Right ventricle myocardium superior (tissue), 1 donor: ENCODE measurements around the gene RLN3. TPM values are rescaled to one million over a fixed set of nuclear protein-coding genes. Genes with fewer than 3 reads are reported as not detected.
"Not testable (repeated sequence)": the region's sequence is repeated elsewhere in the genome, so short reads cannot be mapped to it uniquely, and the experiment has no call there.

Source experiments
- ATAC-seq: fragments of 200-7000 bp; cut with Tn5 transposase; one replicate; pipeline ENCODE4 v1.9.1; 2020; ENCODE audit warnings: mild to moderate bottlenecking; ENCODE audit not compliant: poor library complexity
- DNase-seq: peaks from one replicate; pipeline ENCODE4 v3.0.0-alpha.2; 2020
- intact Hi-C: fragments of 100-400 bp; cut with DNase I; formaldehyde crosslinking; loops from one replicate; pipeline ENCODE4 v1.11.2; 2022
- total RNA-seq: library from RNA; stranded (reverse); fragmentation: NEBNext Ultra II Directional; extraction: Animal tissue kit (Norgen Biotek cat#: 25700); gene quantifications from one replicate; pipeline ENCODE4 v1.2.1, GENCODE V29; 2021
- donor health status: DM: no; HTN: yes; CAD: no; lungs with severe emphysema.

The RLN3 gene
- total RNA-seq, 1 donor from 2014 or later: not detected

DNA sequence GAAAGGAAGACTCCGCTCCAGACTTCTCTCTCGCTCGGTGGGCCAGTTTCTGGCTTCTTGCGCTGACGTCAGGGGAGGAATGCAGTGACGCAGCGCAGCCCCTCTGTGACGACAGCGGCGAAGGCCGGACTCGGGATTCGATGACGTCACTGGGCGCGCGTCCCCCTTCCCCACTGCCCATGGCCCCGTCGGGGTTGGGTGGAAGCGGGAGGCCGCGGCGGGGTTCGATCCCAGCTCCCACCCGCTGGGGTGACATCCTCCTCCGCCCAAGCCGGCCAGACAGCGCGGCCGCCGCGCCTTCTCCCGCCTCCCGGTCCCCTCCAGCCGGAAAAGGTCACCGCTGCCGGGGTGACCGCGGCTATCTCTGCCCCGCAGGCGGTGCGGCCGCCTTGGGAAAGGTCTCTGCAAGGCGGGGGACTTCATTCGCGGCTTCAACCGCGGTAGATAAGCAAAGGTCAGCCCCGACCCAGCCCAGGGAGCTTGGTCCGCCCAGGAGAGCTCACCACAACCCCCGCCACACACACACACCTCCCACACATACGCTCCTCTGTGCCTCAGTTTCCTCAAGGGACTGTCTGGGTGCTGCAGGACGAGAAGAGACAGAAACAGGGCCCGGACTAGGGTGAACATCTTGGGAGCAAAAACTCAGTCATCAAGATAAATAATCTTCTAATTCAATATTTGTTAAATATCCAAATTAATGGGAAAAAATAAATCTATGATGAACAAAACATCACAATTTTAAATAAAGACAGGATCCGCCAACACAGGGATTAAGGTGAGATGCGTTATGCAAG, 21.0 kb upstream of the RLN3 start:
- peak; percentile 93 for DNase-seq
- intact Hi-C loops: no loop called here
- ATAC-seq: peak; percentile 59

DNA sequence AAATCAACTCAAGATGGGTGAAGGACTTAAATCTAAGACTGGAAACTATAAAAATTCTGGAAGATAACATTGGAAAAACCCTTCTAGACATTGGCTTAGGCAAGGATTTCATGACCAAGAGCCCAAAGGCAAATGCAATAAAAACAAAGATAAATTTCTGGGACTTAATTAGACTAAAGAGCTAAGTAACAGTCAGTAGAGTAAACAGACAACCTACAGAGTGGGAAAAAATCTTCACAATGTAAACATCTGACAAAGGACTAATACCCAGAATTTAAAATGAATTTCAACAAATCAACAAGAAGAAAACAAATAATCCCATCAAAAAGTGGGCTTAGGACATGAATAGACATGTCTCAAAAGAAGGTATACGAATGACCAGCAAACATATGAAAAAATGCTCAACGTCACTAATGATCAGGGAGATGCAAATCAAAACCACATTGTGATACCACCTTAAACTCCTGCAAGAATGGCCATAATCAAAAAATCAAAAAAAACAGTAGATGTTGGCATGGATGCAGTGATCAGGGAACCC, 15.5 kb upstream of the RLN3 start:
- ATAC-seq (no peak), DNase-seq (no peak)
- intact Hi-C loops: no loop called here

DNA sequence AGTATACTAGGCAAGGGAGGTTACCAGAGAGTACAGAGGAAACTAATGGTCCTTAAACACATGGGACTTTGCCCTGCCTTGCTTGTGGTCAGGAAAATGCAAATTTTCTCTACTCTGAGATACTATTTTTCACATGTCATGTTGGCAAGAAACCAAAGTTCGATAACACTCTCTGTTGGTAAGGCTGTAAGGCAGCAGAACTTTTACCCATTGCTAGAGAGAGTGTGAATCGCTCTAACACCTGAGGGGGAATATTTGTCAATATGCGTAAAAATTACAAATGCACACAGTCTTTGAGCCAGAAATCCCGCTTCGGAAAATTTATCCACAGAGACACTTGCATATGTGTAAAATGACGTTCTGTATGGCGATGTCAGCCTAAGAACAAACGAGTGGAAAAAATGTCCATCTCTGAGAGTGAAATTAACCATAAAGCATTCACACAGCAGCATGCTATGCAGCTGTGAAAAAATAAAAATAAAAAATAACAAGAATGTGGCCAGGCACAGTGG, 12.4 kb upstream of the RLN3 start:
- ATAC-seq: no peak
- intact Hi-C loops: no loop called here

DNA sequence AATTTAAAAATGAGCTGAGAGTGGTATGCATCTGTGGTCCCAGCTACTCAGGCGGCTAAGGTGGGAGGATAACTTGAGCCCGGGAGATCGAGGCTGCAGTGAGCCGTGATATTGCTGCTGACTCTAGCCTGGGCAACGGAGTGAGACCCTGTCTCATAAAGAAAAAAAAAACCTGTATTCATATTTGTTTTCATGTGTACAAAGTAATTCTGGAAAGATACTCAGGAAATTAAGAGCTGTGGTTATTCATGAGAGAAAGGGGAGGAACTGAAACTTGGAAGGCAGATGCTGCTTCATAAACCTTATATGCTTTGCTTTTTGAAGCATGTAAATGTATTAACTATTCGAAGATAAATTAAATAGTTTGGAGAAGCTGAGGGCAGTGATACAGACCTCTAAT, 8.8 kb upstream of the RLN3 start:
- DNase-seq: no peak
- intact Hi-C loops: no loop called here
- ATAC-seq: no peak

More for the DNA sequence above, 12.4 kb upstream of the RLN3 start:
- no peak for DNase-seq

DNA sequence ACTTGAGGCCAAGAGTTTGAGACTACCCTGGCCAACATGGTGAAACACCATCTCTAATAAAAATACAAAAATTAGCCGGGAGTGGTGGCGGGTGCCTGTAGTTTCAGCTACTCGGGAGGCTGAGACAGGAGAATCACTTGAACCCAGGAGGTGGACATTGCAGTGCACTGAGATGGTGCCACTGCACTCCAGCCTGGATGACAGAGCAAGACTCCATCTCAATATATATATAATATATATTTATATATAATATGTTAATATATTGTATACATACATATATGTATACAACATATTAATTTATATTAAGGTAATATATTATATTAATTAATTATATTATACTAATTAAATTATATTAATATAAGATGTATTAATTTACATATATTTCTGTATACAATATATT, 8.2 kb upstream of the RLN3 start:
- intact Hi-C loops, DNase-seq, ATAC-seq: not testable (repeated sequence)

DNA sequence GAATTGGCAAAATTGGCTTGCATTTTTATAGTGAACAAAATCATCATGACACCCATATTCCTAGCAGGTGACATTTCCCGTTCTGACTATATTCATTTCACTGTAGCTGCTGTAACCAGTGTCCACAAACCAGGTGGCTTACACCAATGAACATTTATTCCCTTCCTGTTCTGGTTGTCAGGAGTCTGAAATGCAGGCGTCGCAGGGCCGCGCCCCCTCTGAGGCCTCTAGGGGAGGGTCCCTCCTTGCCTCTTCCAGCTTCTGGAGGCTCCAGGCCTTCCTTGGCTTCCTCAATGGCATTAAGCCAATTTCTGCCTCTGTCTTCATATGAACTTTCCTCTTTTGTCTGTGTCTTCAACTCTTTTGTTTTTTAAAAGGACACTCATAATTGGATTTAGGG, 6.5 kb upstream of the RLN3 start:
- intact Hi-C loops: no loop called here

DNA sequence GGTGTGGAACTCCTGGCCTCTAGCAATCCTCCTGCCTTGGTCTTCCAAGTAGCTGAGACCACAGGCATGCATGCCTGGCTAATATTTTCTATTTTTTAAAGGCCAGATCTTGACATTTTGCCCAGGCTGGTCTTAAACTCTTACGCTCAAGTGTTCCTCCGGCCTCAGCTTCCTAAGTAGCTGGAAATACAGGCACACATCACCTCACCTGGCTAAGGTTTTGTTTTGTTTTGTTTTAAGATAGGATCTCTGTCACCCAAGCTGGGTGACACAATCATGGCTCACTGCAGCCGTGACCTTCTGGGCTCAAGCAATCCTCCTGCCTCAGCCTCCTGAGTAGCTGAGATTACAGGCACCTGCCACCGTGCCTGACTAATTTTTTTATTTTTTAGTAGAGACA, 5.5 kb upstream of the RLN3 start:
- intact Hi-C loops: no loop called here
- ATAC-seq: no peak

More for the DNA sequence above, 6.5 kb upstream of the RLN3 start:
- no peak for ATAC-seq
- no peak for DNase-seq

DNA sequence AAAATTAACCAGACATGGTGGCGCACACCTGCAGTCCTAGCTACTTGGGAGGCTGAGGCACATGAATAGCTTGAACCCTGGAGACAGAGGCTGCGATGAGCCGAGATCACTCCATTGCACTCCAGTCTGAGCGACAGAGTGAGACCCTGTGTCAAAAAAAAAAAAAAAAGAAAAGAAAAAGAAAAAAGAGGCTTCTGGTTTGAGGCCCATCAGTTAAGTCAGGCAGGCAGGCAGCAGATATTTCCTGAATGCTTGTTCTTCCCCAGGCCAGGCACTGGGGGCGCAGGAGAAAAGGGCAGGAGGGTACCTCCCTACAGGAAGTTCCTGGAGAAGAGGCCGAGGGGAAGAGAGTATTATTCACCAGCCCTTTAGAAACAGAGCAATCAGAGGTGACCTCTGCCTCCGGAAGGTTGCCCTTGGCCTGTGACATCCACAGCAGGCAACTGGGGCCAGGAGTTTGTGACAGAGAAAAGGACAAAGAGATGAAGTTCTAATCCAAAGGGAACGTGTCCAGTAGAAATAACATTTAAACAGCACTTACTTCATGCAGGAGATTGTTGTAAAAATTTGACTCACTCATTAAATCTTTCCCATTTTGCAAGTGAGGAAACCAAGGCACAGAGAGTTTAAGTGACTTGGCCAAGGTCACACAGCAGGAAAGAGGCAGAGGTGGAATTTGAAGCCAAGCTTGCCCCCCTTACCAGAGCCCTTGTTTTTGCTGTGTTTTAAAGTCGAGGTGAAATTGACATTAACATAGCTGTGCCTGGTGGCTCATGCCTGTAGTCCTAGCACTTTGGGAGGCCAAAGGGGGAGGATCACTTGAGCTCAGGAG, 4.3 kb upstream of the RLN3 start:
- DNase-seq (peak; percentile 45), ATAC-seq (peak; percentile 73)
- intact Hi-C loops: no loop called here

More for the DNA sequence above, 5.5 kb upstream of the RLN3 start:
- no peak for DNase-seq

DNA sequence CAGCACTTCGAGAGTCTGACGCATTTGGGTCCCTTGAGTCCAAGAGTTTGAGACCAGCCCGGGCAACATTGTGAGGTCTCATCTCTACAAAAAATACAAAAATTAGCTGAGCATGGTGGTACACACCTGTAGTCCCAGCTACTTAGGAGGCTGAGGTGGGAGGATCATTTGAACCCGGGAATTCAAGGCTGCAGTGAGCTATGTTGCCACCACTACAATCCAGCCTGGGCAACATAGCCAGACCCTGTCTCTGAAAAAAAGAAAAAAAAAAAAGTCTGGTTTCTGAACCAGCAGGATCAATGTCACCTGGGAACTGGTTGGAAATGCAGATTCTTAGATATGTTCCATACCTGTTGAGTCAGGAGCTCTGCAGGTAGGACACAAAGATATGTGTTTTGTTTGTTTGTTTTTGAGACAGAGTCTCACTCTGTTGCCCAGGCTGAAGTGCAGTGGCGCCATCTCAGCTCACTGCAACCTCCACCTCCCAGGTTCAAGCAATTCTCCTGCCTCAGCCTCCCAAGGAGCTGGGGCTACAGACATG, 1.2 kb upstream of the RLN3 start:
- intact Hi-C loops, ATAC-seq, DNase-seq: not testable (repeated sequence)

DNA sequence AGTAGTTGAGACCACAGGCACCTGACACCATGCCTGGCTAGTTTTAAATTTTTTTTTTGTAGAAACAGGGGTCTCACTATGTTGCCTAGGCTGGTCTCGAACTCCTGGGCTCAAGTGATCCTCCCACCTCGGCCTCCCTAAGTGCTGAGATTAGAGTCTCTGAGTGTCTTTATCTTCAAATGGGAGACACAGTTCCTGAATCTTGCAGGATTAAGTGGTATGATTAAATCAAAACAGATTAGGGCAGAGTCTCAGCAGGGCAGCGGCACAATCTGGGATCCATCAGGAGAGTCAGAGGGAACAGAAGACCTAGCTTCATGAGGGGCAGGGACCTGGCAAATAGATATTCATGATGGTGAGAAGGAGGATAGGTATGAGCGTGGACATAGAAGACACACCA, 953 bp downstream of the RLN3 start:
- intact Hi-C loops: no loop called here
- DNase-seq: no peak
- ATAC-seq: no peak

DNA sequence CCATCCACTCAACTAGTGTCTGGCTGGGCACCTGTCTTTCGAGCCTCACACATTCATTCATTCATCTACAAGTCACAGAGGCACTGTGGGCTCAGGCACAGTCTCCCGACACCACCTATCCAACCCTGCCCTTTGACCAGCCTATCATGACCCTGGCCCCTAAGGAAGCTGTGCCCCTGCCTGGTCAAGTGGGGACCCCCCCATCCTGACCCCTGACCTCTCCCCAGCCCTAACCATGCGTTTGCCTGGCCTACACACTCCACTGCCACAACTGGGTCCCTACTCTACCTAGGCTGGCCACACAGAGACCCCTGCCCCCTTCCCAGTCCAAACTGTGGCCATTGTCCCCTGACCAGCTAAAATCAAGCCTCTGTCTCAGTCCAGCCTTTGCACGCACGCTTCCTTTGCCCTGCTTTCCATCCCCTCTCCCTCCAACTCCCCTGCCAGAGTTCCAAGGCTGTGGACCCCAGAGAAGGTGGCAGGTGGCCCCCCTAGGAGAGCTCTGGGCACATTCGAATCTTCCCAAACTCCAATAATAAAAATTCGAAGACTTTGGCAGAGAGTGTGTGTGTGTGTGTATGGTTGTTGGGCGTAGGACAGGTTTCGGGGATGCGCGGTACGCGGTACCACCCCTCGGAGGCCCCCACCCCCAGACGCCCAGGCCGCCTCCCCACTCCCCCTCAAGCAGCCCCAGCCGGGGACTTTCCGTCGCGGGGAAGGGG, 3.2 kb downstream of the RLN3 start:
- intact Hi-C loops: no loop called here
- ATAC-seq (no peak), DNase-seq (no peak)

DNA sequence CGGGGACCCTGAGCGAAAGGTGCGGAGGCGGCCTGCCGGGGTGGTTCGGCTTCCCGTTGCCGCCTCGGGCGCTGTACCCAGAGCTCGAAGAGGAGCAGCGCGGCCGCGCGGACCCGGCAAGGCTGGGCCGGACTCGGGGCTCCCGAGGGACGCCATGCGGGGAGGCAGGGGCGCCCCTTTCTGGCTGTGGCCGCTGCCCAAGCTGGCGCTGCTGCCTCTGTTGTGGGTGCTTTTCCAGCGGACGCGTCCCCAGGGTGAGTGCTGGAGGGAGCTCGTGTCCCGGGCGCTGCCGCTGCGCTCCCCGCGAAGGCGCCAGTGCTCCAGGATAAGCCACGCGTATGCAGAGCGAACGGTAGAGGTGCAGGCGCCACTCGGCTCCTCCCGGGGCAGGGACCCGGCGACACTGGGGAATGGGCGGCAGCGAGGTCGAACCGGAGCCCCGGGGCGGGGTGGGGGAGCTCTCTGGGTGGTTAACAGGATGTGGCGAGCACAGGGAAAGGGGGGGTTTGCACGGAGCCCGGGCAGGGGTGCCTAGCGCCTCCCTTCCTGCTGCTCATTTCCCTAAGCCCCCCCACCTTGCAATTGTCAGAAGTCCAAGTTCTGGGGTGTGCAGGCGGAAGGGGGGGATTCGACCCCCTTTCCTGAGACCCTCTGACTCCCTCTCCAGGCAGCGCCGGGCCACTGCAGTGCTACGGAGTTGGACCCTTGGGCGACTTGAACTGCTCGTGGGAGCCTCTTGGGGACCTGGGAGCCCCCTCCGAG, 4.0 kb downstream of the RLN3 start, which contains the start of gene IL27RA:
TSS of gene IL27RA (plus strand) at position 44 of the 762 bp plus-strand sequence. CDS start at position 155, 111 bp downstream.
- ATAC-seq (peak; percentile 85), DNase-seq (peak; percentile 81)
- intact Hi-C loops: no loop called here

DNA sequence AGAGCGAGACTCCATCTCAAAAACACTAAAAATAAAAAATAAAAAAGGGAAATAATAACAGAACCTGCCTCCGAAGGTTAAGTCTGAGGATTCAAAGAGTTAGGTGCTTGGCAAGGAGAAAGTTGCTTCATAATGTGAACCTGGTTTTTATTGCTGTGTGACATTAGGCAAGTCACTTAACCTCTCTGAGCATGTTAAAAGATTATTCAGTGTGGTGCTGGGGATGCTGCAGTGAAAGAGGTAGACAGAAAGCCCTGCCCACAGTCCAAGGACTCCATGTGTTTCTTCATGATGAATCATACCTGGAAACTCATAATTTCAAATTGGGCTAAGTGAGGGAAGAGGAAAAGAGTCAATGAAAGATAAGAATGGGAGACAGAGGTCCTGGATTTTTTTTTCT, 6.0 kb downstream of the RLN3 start:
- ATAC-seq: no peak
- intact Hi-C loops: no loop called here
- no peak for DNase-seq

DNA sequence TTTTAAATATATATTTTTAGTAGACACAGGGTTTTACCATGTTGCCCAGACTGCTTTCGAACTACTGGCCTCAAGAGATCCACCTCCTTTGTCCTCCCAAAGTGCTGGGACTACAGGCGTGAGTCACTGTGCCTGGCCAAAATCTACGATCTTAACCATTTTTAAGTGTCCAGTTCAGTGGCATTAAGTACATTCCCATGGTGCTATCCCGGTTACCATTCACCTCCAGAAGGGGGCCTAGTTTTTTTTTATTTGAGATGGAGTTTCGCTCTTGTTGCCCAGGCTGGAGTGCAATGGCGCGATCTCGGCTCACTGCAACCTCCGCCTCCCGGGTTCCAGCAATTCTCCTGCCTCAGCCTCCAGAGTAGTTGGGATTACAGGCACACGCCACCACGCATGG, 7.2 kb downstream of the RLN3 start:
- ATAC-seq, intact Hi-C loops, DNase-seq: not testable (repeated sequence)

DNA sequence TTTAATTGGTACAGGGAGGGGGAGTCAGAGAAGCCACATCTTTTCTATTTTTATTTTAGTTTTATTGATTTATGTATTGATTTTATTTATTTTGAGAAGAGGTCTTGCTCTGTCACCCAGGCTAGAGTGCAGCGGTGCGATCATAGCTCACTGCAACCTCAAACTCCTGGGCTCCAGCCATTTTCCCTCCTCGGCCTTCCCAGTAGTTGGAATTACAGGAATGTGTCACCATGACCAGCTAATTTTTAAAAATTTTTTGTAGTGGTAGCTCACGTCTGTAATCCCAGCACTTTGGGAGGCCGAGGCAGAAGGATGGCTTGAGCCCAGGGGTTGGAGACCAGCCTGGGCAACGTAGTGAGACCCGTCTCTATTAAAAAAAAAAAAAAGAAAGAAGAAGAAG, 7.8 kb downstream of the RLN3 start:
- ATAC-seq (no peak), DNase-seq (no peak)
- intact Hi-C loops: no loop called here

DNA sequence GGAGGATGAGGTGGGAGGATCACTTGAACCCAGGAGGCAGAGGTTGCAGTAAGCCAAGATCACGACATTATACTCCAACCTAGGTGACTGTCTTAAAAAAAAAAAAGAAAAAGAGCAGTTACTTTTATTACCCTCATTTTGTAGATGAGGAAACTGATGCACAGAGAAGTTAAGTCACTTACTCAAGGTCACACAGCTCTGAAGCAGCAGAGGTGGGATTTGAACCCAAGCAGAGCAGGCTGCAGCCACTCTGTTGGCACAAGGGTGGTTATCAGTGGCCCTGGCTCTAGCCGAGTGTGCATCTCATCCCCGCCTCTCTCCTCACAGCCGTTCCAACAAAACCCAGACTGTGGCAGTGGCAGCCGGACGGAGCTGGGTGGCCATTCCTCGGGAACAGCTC, 11.2 kb downstream of the RLN3 start:
- ATAC-seq (no peak), DNase-seq (no peak)
- intact Hi-C loops: no loop called here

DNA sequence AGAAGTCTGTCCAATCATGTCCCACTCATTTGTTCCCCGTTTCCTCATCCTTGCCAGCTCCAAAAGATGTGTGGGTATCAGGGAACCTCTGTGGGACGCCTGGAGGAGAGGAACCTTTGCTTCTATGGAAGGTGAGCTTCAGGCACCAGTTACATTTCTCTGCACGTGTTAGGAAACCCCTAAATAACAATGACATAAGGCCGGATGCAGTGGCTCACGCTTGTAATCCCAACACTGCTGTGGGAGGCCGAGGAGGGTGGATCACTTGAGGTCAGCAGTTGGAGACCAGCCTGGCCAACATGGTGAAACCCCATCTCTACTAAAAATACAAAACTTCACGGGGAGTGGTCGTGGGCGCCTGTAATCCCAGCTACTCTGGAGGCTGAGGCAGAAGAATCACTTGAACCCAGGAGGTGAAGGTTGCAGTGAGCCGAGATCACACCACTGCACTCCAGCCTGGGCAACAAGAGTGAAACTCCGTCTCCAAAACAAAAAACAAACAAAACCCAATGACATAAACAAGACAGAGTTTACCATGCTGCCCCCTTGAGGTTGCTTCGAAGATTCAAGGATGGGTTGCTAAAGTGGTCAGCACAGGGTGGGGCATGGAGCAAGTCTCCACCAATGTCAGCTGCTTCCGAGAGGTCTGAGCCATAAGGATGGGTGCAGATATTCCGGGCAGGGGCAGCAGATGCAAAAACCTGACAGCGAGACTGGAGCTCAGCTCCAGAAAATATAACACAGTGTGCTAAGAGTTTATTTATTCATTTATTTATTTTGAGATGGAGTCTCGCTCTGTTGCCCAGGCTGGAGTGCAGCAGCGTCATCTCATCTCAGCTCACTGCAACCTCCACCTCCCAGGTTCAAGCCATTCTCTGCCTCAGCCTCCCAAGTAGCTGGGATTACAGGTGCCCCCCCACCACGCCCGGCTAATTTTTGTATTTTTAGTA, 15.0 kb downstream of the RLN3 start:
- DNase-seq: peak; percentile 45
- ATAC-seq: peak; percentile 87

More for the DNA sequence above, 15.0 kb downstream of the RLN3 start:
- intact Hi-C loops: not testable (repeated sequence)
